ENCODE measurements around the gene CELA2B.
A peak's percentile ranks its signal among the peaks of the same experiment; 100 is the strongest.
"Not testable (repeated sequence)": the region's sequence is repeated elsewhere in the genome, so short reads cannot be mapped to it uniquely, and the experiment has no call there.

Gene CELA2B

GRCh38 chr1:15509586-15509985, 33.7 kb downstream of the CELA2B start:
- Histone ChIP-seq H3K9ac (ENCODE audit: low read length) (no peak overlapping the region), H3K9me3 (ENCODE audit: control insufficient read depth, low read depth, low read length) (no peaks in the 10 kb centered on the region), H3K27me3 (ENCODE audit: control insufficient read depth, insufficient read depth, low read length) (no peaks in the 10 kb centered on the region), H3K4me3 (ENCODE audit: low read length) (no peak overlapping the region), H3K4me1 (ENCODE audit: control insufficient read depth, low read depth, low read length) (peaks cover 19% of the 10 kb centered on the region), H3K36me3 (ENCODE audit: control insufficient read depth, low read depth, low read length) (peaks cover 11% of the 10 kb centered on the region), H3K27ac (ENCODE audit: low read length) (no peak overlapping the region)

- Histone ChIP-seq H3K27me3 (ENCODE audit: control insufficient read depth, insufficient read depth, low read length) (no peaks in the 10 kb centered on the region), H3K9ac (ENCODE audit: low read length) (no peak overlapping the region), H3K27ac (ENCODE audit: low read length) (no peak overlapping the region), H3K4me3 (ENCODE audit: low read length) (no peak overlapping the region), H3K4me1 (ENCODE audit: control insufficient read depth, low read depth, low read length) (peaks cover 19% of the 10 kb centered on the region), H3K36me3 (ENCODE audit: control insufficient read depth, low read depth, low read length) (peaks cover 8% of the 10 kb centered on the region), H3K9me3 (ENCODE audit: control insufficient read depth, low read depth, low read length) (no peaks in the 10 kb centered on the region)
Observed at GRCh38 chr1:15510611-15511405, 34.9 kb downstream of the CELA2B start.

- Histone ChIP-seq H3K4me1 (ENCODE audit: control insufficient read depth, low read depth, low read length) (peaks cover 4% of the 10 kb centered on the region), H3K27me3 (ENCODE audit: control insufficient read depth, insufficient read depth, low read length) (no peaks in the 10 kb centered on the region), H3K27ac (ENCODE audit: low read length) (no peak overlapping the region), H3K9me3 (ENCODE audit: control insufficient read depth, low read depth, low read length) (no peaks in the 10 kb centered on the region), H3K4me3 (ENCODE audit: low read length) (no peak overlapping the region), H3K9ac (ENCODE audit: low read length) (no peak overlapping the region), H3K36me3 (ENCODE audit: control insufficient read depth, low read depth, low read length) (peaks cover 8% of the 10 kb centered on the region)
Observed at GRCh38 chr1:15513192-15513591, 37.3 kb downstream of the CELA2B start.

GRCh38 chr1:15513919-15514318, 38.0 kb downstream of the CELA2B start:
- peaks cover 8% of the 10 kb centered on the region for H3K36me3 ChIP-seq (ENCODE audit: control insufficient read depth, low read depth, low read length)

GRCh38 chr1:15514557-15514956, 38.7 kb downstream of the CELA2B start:
- not testable (repeated sequence) for H3K36me3 ChIP-seq (ENCODE audit: control insufficient read depth, low read depth, low read length); H3K9me3 ChIP-seq (ENCODE audit: control insufficient read depth, low read depth, low read length); H3K27me3 ChIP-seq (ENCODE audit: control insufficient read depth, insufficient read depth, low read length); H3K4me1 ChIP-seq (ENCODE audit: control insufficient read depth, low read depth, low read length); H3K27ac ChIP-seq (ENCODE audit: low read length); H3K4me3 ChIP-seq (ENCODE audit: low read length); H3K9ac ChIP-seq (ENCODE audit: low read length)

More at GRCh38 chr1:15513919-15514318, 38.0 kb downstream of the CELA2B start:
- no peak overlapping the region for H3K27ac ChIP-seq (ENCODE audit: low read length)
- H3K9me3 ChIP-seq (ENCODE audit: control insufficient read depth, low read depth, low read length) = no peaks in the 10 kb centered on the region
- H3K9ac ChIP-seq (ENCODE audit: low read length) = no peak overlapping the region
- peaks cover 2% of the 10 kb centered on the region for H3K4me1 ChIP-seq (ENCODE audit: control insufficient read depth, low read depth, low read length)
- no peak overlapping the region for H3K4me3 ChIP-seq (ENCODE audit: low read length)
- no peaks in the 10 kb centered on the region for H3K27me3 ChIP-seq (ENCODE audit: control insufficient read depth, insufficient read depth, low read length)

GRCh38 chr1:15515022-15515663, 39.2 kb downstream of the CELA2B start:
- H3K36me3 ChIP-seq (ENCODE audit: control insufficient read depth, low read depth, low read length) = peaks cover 8% of the 10 kb centered on the region
- no peak overlapping the region for H3K4me3 ChIP-seq (ENCODE audit: low read length)
- no peaks in the 10 kb centered on the region for H3K27me3 ChIP-seq (ENCODE audit: control insufficient read depth, insufficient read depth, low read length)
- H3K4me1 ChIP-seq (ENCODE audit: control insufficient read depth, low read depth, low read length) = no peaks in the 10 kb centered on the region
- no peak overlapping the region for H3K9ac ChIP-seq (ENCODE audit: low read length)
- H3K27ac ChIP-seq (ENCODE audit: low read length) = no peak overlapping the region
- H3K9me3 ChIP-seq (ENCODE audit: control insufficient read depth, low read depth, low read length) = no peaks in the 10 kb centered on the region

GRCh38 chr1:15519625-15520024, 43.7 kb downstream of the CELA2B start:
- no peaks in the 10 kb centered on the region for H3K9me3 ChIP-seq (ENCODE audit: control insufficient read depth, low read depth, low read length)
- no peaks in the 10 kb centered on the region for H3K27me3 ChIP-seq (ENCODE audit: control insufficient read depth, insufficient read depth, low read length)
- H3K4me1 ChIP-seq (ENCODE audit: control insufficient read depth, low read depth, low read length) = peaks cover 5% of the 10 kb centered on the region
- H3K36me3 ChIP-seq (ENCODE audit: control insufficient read depth, low read depth, low read length) = no peaks in the 10 kb centered on the region
- no peak overlapping the region for H3K9ac ChIP-seq (ENCODE audit: low read length)
- H3K4me3 ChIP-seq (ENCODE audit: low read length) = no peak overlapping the region
- H3K27ac ChIP-seq (ENCODE audit: low read length) = no peak overlapping the region

GRCh38 chr1:15521206-15521906, 45.5 kb downstream of the CELA2B start:
- H3K4me3 ChIP-seq (ENCODE audit: low read length); H3K27ac ChIP-seq (ENCODE audit: low read length); H3K36me3 ChIP-seq (ENCODE audit: control insufficient read depth, low read depth, low read length); H3K27me3 ChIP-seq (ENCODE audit: control insufficient read depth, insufficient read depth, low read length); H3K9me3 ChIP-seq (ENCODE audit: control insufficient read depth, low read depth, low read length); H3K9ac ChIP-seq (ENCODE audit: low read length): not testable (repeated sequence)
- H3K4me1 ChIP-seq (ENCODE audit: control insufficient read depth, low read depth, low read length) = peaks cover 15% of the 10 kb centered on the region

GRCh38 chr1:15522551-15522950, 46.6 kb downstream of the CELA2B start:
- Histone ChIP-seq H3K9ac (ENCODE audit: low read length) (no peak overlapping the region), H3K4me1 (ENCODE audit: control insufficient read depth, low read depth, low read length) (peaks cover 17% of the 10 kb centered on the region), H3K27me3 (ENCODE audit: control insufficient read depth, insufficient read depth, low read length) (no peaks in the 10 kb centered on the region), H3K27ac (ENCODE audit: low read length) (no peak overlapping the region), H3K4me3 (ENCODE audit: low read length) (no peak overlapping the region), H3K36me3 (ENCODE audit: control insufficient read depth, low read depth, low read length) (no peaks in the 10 kb centered on the region), H3K9me3 (ENCODE audit: control insufficient read depth, low read depth, low read length) (no peaks in the 10 kb centered on the region)

GRCh38 chr1:15523104-15524020, 47.5 kb downstream of the CELA2B start:
- Histone ChIP-seq H3K27ac (ENCODE audit: low read length) (no peak overlapping the region), H3K36me3 (ENCODE audit: control insufficient read depth, low read depth, low read length) (no peaks in the 10 kb centered on the region), H3K4me1 (ENCODE audit: control insufficient read depth, low read depth, low read length) (peaks cover 17% of the 10 kb centered on the region)

GRCh38 chr1:15524021-15524282, 48.0 kb downstream of the CELA2B start, which contains the start of gene CASP9:
Gene CASP9 (minus strand): TSS chr1:15524215. CDS start chr1:15524200, 15 bp downstream.
- H3K27ac ChIP-seq (ENCODE audit: low read length) = no peak within 1 kb of the TSS
- H3K4me3 ChIP-seq (ENCODE audit: low read length) = peak within 1 kb of the TSS; percentile 80
- H3K9me3 ChIP-seq (ENCODE audit: control insufficient read depth, low read depth, low read length) = no peaks in the 10 kb centered on the region
- H3K4me1 ChIP-seq (ENCODE audit: control insufficient read depth, low read depth, low read length) = peaks cover 17% of the 10 kb centered on the region
- peak within 1 kb of the TSS; percentile 66 for H3K9ac ChIP-seq (ENCODE audit: low read length)
- no peaks in the 10 kb centered on the region for H3K27me3 ChIP-seq (ENCODE audit: control insufficient read depth, insufficient read depth, low read length)
- H3K36me3 ChIP-seq (ENCODE audit: control insufficient read depth, low read depth, low read length) = no peaks in the 10 kb centered on the region

More at GRCh38 chr1:15523104-15524020, 47.5 kb downstream of the CELA2B start:
- no peaks in the 10 kb centered on the region for H3K9me3 ChIP-seq (ENCODE audit: control insufficient read depth, low read depth, low read length)
- H3K9ac ChIP-seq (ENCODE audit: low read length) = peak overlapping the region; percentile 66
- no peaks in the 10 kb centered on the region for H3K27me3 ChIP-seq (ENCODE audit: control insufficient read depth, insufficient read depth, low read length)
- H3K4me3 ChIP-seq (ENCODE audit: low read length) = peak overlapping the region; percentile 80

All from iPS-18a (cell line).